GM12878 (cell line): ENCODE measurements around the gene SYCN. TPM values are rescaled to one million over a fixed set of nuclear protein-coding genes. Genes with fewer than 3 reads are reported as not detected.
A peak's percentile ranks its signal among the peaks of the same experiment; 100 is the strongest.

Experiments used
- ATAC-seq: fragments of 200-7000 bp; cut with Tn5 transposase; 3 replicates; pipeline ENCODE4 v1.9.1; 2020; ENCODE audit warnings: mild to moderate bottlenecking, moderate library complexity
- BruUV-seq: library from RNA; stranded (reverse); fragments of 400-500 nt; replicated peaks from 2 replicates; lab custom pipeline; 2021; lab: Mats Ljungman, UMichigan
- CTCF ChIA-PET: fragments of 300-600 bp; sonication (Branson Sonifier 250); formaldehyde crosslinking; extraction: SDS; loops from one replicate; lab custom pipeline; 2021; ENCODE audit warnings: inconsistent platforms; lab: Yijun Ruan, JAX
- POLR2A ChIA-PET: fragments of 350-600 bp; formaldehyde crosslinking; extraction: SDS; loops from one replicate; lab custom pipeline; 2021; ENCODE audit warnings: inconsistent platforms; lab: Charles Lee
- RAD21 ChIA-PET: fragments of 300-600 bp; sonication (Branson Sonifier 250); formaldehyde crosslinking; loops from one replicate; lab custom pipeline; 2023; ENCODE audit warnings: antibody characterized with exemption; ENCODE audit not compliant: unreplicated experiment; lab: Charles Lee
- SMC1A ChIA-PET: fragments of 300-600 bp; sonication (Branson Sonifier 250); formaldehyde crosslinking; loops from one replicate; lab custom pipeline; 2023; ENCODE audit not compliant: unreplicated experiment, uncharacterized antibody; lab: Charles Lee
- DNase-seq: peaks from one replicate; pipeline ENCODE4 v3.0.0-alpha.2; 2011; ENCODE audit warnings: low read depth, low spot score
- FAIRE-seq: peaks from 3 replicates; lab custom pipeline; 2011; peaks lifted over from hg19 to GRCh38; lab: Jason Lieb, UNC
- H2AFZ ChIP-seq: 2 replicates; pipeline ENCODE4 v1.6.0; 2011; ENCODE audit warnings: low read depth, low read length, control low read depth; ENCODE audit not compliant: control insufficient read depth
- H3K27ac ChIP-seq: 2 replicates; pipeline ENCODE4 v1.5.1; 2011; ENCODE audit warnings: control low read depth; ENCODE audit not compliant: control insufficient read depth, insufficient read depth
- H3K27me3 ChIP-seq, 2 experiments: replicated peaks in 1 of 2; 2 replicates each; pipeline versions ENCODE4 v1.6.0 to v1.6.1; 2011; ENCODE audit warnings: low read length in 1 of 2; ENCODE audit not compliant: control insufficient read depth in 2 of 2, insufficient read depth in 2 of 2
- H3K36me3 ChIP-seq, 2 experiments: 2 replicates each; pipeline ENCODE4 v1.5.1; 2011; ENCODE audit warnings: low read length in 1 of 2; ENCODE audit not compliant: control insufficient read depth in 2 of 2, insufficient read depth in 2 of 2
- H3K4me1 ChIP-seq: 2 replicates; pipeline ENCODE4 v1.6.1; 2011; ENCODE audit warnings: mild to moderate bottlenecking, low read length, moderate library complexity, mixed read lengths; ENCODE audit not compliant: control insufficient read depth, insufficient read depth
- H3K4me2 ChIP-seq: 2 replicates; pipeline ENCODE4 v1.6.0; 2011; ENCODE audit warnings: control low read depth; ENCODE audit not compliant: control insufficient read depth, insufficient read depth
- H3K4me3 ChIP-seq: fragments of 200-600 bp; sonication (generic); 2 replicates; pipeline ENCODE4 v1.5.1; 2016
- H3K79me2 ChIP-seq: 2 replicates; pipeline ENCODE4 v1.6.0; 2011; ENCODE audit warnings: low read length; ENCODE audit not compliant: control insufficient read depth, insufficient read depth
- H3K9ac ChIP-seq: 2 replicates; pipeline ENCODE4 v1.8.0; 2011; ENCODE audit warnings: low read length, control low read depth, mixed read lengths; ENCODE audit not compliant: control insufficient read depth, insufficient read depth
- H3K9me3 ChIP-seq: replicated peaks from 3 replicates; pipeline ENCODE4 v1.5.1; 2011; ENCODE audit warnings: mild to moderate bottlenecking, low read length; ENCODE audit not compliant: control insufficient read depth, insufficient read depth
- H4K20me1 ChIP-seq: 2 replicates; pipeline ENCODE4 v1.6.0; 2011; ENCODE audit not compliant: control insufficient read depth, insufficient read depth
- CREM ChIP-seq: IDR thresholded peaks from 2 replicates; pipeline ENCODE4 v1.6.1; 2014; ENCODE audit warnings: antibody characterized with exemption, low read depth
- DPF2 ChIP-seq: fragments of 450-650 bp; IDR thresholded peaks from 2 replicates; pipeline ENCODE4 v1.6.1; 2017; ENCODE audit warnings: mild to moderate bottlenecking
- EP300 ChIP-seq, 2 experiments: fragments of 150-350 bp in 1 of 2; IDR thresholded peaks; 2 replicates each; pipeline ENCODE4 v1.6.1; 2011 to 2012; ENCODE audit warnings: low read depth in 2 of 2, low read length in 2 of 2, borderline replicate concordance in 1 of 2, improper control_type of control experiment in 1 of 2, inconsistent platforms in 1 of 2; ENCODE audit not compliant: control insufficient read depth in 1 of 2
- EZH2 ChIP-seq: IDR thresholded peaks from 2 replicates; pipeline ENCODE4 v1.6.1; 2012; ENCODE audit warnings: low read depth, mild to moderate bottlenecking, control low read depth, inconsistent platforms, low read length, borderline replicate concordance; ENCODE audit not compliant: control insufficient read depth
- KLF5 ChIP-seq: fragments of 450-650 bp; IDR thresholded peaks from 2 replicates; pipeline ENCODE4 v1.6.1; 2014; ENCODE audit warnings: mild to moderate bottlenecking; ENCODE audit not compliant: partially characterized antibody
- MEF2A ChIP-seq: IDR thresholded peaks from 2 replicates; pipeline ENCODE4 v1.6.1; 2011; ENCODE audit warnings: low read depth, mild to moderate bottlenecking, low read length, moderate library complexity; ENCODE audit not compliant: insufficient read depth
- NFYA ChIP-seq: IDR thresholded peaks from 2 replicates; pipeline ENCODE4 v1.6.1; 2011; ENCODE audit warnings: low read depth, mild to moderate bottlenecking, low read length, improper control_type of control experiment, borderline replicate concordance
- NRF1 ChIP-seq: conservative IDR thresholded peaks from 2 replicates; pipeline ENCODE4 v1.6.1; 2011; ENCODE audit warnings: mild to moderate bottlenecking, low read depth, low read length, improper control_type of control experiment
- PML ChIP-seq: IDR thresholded peaks from 2 replicates; pipeline ENCODE4 v1.6.1; 2012; ENCODE audit warnings: low read length, inconsistent platforms
- POLR2A ChIP-seq: IDR thresholded peaks from 2 replicates; pipeline ENCODE4 v1.6.1; 2011; ENCODE audit warnings: low read depth, mild to moderate bottlenecking, low read length
- SMAD1 ChIP-seq: fragments of 450-650 bp; IDR thresholded peaks from 2 replicates; pipeline ENCODE4 v1.6.1; 2018; ENCODE audit warnings: mild to moderate bottlenecking, low read depth; ENCODE audit not compliant: partially characterized antibody
- SPI1 ChIP-seq: IDR thresholded peaks from 2 replicates; pipeline ENCODE4 v1.6.1; 2011; ENCODE audit warnings: low read depth, mild to moderate bottlenecking, low read length, moderate library complexity, borderline replicate concordance; ENCODE audit not compliant: insufficient read depth
- SRF ChIP-seq, 2 experiments: IDR thresholded peaks; 2 replicates each; pipeline ENCODE4 v1.6.1; 2011; ENCODE audit warnings: low read depth in 2 of 2, low read length in 2 of 2, mild to moderate bottlenecking in 1 of 2, moderate library complexity in 1 of 2
- WGBS: methylation state at CpG from one replicate; pipeline ENCODE4 v1.1.6; 2016; ENCODE audit warnings: low lambda C conversion rate; ENCODE audit not compliant: insufficient replicate concordance, insufficient coverage; ENCODE audit errors: missing lambda C conversion rate; 5-methylcytosine and 5-hydroxymethylcytosine counted together
- in situ Hi-C: fragments of 300-500 bp; cut with MboI; formaldehyde crosslinking; loops from 9 replicates; pipeline ENCODE4 v1.14.3; 2018; ENCODE audit warnings: mixed read lengths
- intact Hi-C: fragments of 100-400 bp; cut with micrococcal nuclease; formaldehyde crosslinking; loops from one replicate; pipeline ENCODE4 v1.14.2; 2022; ENCODE audit not compliant: unreplicated experiment
- polyA plus RNA-seq, 11 experiments: library from polyadenylated mRNA; depleted of rRNA in 4 of 11; unstranded in 6 of 11; stranded (reverse) in 5 of 11; fragments of >200 nt; fragmentation: Nextera tagmentation in 4 of 11; fragmentation: Illumina TruSeq in 1 of 11; extraction: Ambion mirVana in 4 of 11; extraction: Trizol in 1 of 11; gene quantifications; 1 replicate in 1 of 11; 2 replicates in 10 of 11; pipeline versions ENCODE4 v1.2.1 to v1.2.3, GENCODE V29; 2011 to 2016; ENCODE audit warnings: inconsistent platforms in 2 of 11, missing spikeins in 2 of 11, low read depth in 1 of 11
- total RNA-seq, 4 experiments: library from RNA; depleted of rRNA in 3 of 4; stranded (reverse); fragments of >200 nt in 3 of 4; fragmentation: Illumina TruSeq in 1 of 4; extraction: Trizol in 1 of 4; gene quantifications; 2 replicates each; pipeline versions ENCODE4 v1.2.1 to v1.2.3, GENCODE V29; 2013 to 2021
- TF ChIP-seq, protein P1 (sequence below): fragments of 450-650 bp; IDR thresholded peaks from 2 replicates; pipeline ENCODE4 v1.6.1; 2018; ENCODE audit warnings: mild to moderate bottlenecking, low read depth, moderate library complexity; ENCODE audit not compliant: partially characterized antibody
- TF ChIP-seq, protein P2 (sequence below): fragments of 450-650 bp; IDR thresholded peaks from 2 replicates; pipeline ENCODE4 v1.6.1; 2014; ENCODE audit warnings: mild to moderate bottlenecking
- TF ChIP-seq, protein P3 (sequence below): IDR thresholded peaks from 2 replicates; pipeline ENCODE4 v1.6.1; 2012; ENCODE audit warnings: mild to moderate bottlenecking, low read depth, low read length

SYCN gene
- total and polyA plus RNA-seq, 10 of the 15 experiments (the other 5 are each of a cell fraction or from before 2014, with no cell fraction given): 0.54 TPM; not detected in 9

DNA sequence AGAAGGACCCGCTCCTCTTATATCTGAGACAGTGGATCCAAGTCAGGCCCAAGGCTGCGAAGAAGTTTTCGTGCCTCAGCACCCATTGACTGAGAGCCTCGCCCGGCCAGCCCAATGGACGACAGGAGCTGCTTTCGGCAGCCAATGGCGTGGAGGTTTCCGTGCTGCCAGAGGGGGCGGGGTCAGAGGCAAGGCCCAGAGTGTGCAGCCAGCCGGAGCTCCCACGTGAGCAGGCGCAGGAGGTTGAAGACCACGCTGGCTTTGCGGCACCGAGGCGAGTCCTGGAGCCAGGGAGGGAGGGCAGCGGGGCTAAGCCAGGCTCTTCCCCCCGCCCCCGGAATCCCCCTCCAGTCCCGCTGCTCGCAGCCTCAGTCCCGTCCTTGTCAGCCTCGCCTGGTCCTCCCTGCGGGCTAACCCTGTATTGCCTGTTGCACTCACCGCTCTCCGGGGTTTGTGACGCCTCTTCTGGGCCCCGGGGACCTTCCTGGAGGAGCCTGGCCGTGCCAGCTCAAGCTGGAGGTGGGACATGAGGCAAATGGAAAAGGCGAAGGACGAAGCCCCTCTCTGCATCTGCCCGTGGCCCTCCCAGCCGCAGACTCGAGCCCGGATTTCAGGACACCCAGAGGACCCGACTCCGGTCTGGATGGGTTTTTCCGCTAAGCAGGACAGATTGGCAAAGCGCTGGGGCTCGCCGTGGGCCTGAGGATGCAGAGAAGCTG, 43.0 kb upstream of the SYCN start:
- SMC1A ChIA-PET: no interaction called here
- H3K4me2 ChIP-seq: no peak overlapping the region
- RAD21 ChIA-PET: no interaction called here
- FAIRE-seq: no peak
- no peak overlapping the region for H3K9ac ChIP-seq
- intact Hi-C loops (no loop called here), in situ Hi-C loops (no loop called here)
- H3K36me3 ChIP-seq: no peaks in the 10 kb centered on the region
- H3K4me3 ChIP-seq: no peak overlapping the region
- no TSS peak for BruUV-seq
- H3K9me3 ChIP-seq: no peaks in the 10 kb centered on the region
- H2AFZ ChIP-seq: no peak overlapping the region
- no peak for DNase-seq
- POLR2A ChIA-PET: interaction anchor here (0.6 kb wide), 1 partner anchor 1407 kb away, joined by 5 read pairs; no protein-coding TSS in a partner anchor
- no peaks in the 10 kb centered on the region for H3K79me2 ChIP-seq
- no peak overlapping the region for H3K27ac ChIP-seq
- H3K4me1 ChIP-seq: no peaks in the 10 kb centered on the region
- CTCF ChIA-PET: no interaction called here
- no peak for TF ChIP-seq KLF5
- no peak for TF ChIP-seq POLR2A
- no peak for TF ChIP-seq NFYA
- TF ChIP-seq EZH2: no peak
- TF ChIP-seq DPF2: no peak
- no peak for TF ChIP-seq MEF2A
- no peak for TF ChIP-seq CREM
- TF ChIP-seq SMAD1: no peak
- TF ChIP-seq SRF (IDR thresholded peaks at IDR 0.05; ENCODE audit: low read depth in 2 of 2, low read length in 2 of 2): no peak
- TF ChIP-seq, protein P1, sequence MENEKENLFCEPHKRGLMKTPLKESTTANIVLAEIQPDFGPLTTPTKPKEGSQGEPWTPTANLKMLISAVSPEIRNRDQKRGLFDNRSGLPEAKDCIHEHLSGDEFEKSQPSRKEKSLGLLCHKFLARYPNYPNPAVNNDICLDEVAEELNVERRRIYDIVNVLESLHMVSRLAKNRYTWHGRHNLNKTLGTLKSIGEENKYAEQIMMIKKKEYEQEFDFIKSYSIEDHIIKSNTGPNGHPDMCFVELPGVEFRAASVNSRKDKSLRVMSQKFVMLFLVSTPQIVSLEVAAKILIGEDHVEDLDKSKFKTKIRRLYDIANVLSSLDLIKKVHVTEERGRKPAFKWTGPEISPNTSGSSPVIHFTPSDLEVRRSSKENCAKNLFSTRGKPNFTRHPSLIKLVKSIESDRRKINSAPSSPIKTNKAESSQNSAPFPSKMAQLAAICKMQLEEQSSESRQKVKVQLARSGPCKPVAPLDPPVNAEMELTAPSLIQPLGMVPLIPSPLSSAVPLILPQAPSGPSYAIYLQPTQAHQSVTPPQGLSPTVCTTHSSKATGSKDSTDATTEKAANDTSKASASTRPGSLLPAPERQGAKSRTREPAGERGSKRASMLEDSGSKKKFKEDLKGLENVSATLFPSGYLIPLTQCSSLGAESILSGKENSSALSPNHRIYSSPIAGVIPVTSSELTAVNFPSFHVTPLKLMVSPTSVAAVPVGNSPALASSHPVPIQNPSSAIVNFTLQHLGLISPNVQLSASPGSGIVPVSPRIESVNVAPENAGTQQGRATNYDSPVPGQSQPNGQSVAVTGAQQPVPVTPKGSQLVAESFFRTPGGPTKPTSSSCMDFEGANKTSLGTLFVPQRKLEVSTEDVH: no peak
- TF ChIP-seq, protein P2, sequence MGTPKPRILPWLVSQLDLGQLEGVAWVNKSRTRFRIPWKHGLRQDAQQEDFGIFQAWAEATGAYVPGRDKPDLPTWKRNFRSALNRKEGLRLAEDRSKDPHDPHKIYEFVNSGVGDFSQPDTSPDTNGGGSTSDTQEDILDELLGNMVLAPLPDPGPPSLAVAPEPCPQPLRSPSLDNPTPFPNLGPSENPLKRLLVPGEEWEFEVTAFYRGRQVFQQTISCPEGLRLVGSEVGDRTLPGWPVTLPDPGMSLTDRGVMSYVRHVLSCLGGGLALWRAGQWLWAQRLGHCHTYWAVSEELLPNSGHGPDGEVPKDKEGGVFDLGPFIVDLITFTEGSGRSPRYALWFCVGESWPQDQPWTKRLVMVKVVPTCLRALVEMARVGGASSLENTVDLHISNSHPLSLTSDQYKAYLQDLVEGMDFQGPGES: no peak
- TF ChIP-seq PML: no peak
- TF ChIP-seq, protein P3, sequence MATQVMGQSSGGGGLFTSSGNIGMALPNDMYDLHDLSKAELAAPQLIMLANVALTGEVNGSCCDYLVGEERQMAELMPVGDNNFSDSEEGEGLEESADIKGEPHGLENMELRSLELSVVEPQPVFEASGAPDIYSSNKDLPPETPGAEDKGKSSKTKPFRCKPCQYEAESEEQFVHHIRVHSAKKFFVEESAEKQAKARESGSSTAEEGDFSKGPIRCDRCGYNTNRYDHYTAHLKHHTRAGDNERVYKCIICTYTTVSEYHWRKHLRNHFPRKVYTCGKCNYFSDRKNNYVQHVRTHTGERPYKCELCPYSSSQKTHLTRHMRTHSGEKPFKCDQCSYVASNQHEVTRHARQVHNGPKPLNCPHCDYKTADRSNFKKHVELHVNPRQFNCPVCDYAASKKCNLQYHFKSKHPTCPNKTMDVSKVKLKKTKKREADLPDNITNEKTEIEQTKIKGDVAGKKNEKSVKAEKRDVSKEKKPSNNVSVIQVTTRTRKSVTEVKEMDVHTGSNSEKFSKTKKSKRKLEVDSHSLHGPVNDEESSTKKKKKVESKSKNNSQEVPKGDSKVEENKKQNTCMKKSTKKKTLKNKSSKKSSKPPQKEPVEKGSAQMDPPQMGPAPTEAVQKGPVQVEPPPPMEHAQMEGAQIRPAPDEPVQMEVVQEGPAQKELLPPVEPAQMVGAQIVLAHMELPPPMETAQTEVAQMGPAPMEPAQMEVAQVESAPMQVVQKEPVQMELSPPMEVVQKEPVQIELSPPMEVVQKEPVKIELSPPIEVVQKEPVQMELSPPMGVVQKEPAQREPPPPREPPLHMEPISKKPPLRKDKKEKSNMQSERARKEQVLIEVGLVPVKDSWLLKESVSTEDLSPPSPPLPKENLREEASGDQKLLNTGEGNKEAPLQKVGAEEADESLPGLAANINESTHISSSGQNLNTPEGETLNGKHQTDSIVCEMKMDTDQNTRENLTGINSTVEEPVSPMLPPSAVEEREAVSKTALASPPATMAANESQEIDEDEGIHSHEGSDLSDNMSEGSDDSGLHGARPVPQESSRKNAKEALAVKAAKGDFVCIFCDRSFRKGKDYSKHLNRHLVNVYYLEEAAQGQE: no peak
- TF ChIP-seq EP300 (IDR thresholded peaks at IDR 0.05; ENCODE audit: borderline replicate concordance in 1 of 2, control insufficient read depth in 1 of 2, low read depth in 2 of 2, low read length in 2 of 2): no peak
- no peak for TF ChIP-seq SPI1
- TF ChIP-seq NRF1: no peak
- 47% methylated on average over 34 of the region's 42 CpGs for WGBS
- peaks cover 0 to 2% of the 10 kb centered on the region in 2 experiments; a peak in 1 of 4 replicates for H3K27me3 ChIP-seq
- ATAC-seq: peak; percentile 60
- H4K20me1 ChIP-seq: no peaks in the 10 kb centered on the region
